Measurements from ENCODE around the gene TOX3.
A peak's percentile ranks its signal among the peaks of the same experiment; 100 is the strongest.

Gene TOX3

DNA sequence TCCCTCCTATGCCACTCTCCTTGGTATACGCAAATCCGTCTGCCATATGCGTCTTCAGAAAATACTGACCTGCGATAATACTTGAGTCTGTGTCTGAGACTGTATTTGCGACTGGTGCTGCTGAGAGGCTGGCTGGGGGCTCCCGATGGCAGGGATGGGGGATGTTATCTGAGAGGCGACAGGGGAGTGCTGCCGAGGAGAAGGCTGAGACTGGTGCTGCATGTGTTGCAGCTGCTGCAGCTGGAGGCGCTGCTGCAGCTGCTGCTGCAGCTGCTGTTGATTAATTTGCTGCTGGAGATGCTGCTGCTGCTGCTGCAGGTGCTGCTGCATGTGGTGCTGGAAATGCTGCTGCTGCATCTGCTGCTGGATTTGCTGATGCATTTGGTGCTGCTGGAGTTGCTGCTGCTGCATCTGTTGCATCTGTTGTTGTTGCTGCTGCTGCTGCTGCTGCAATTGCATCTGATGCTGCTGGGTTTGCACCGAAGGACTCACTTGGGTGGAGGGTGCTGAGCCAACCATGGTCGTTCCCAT is 107.7 kb downstream of the TOX3 start:
- no peaks in the 10 kb centered on the region for H3K9me3 ChIP-seq (ENCODE audit: control insufficient read depth, insufficient read depth, low read depth, low read length)
- CTCF ChIA-PET = no interaction called here
- no peak overlapping the region for H3K27ac ChIP-seq (ENCODE audit: extremely low read depth, low read depth, low read length)
- TF ChIP-seq, protein P1, sequence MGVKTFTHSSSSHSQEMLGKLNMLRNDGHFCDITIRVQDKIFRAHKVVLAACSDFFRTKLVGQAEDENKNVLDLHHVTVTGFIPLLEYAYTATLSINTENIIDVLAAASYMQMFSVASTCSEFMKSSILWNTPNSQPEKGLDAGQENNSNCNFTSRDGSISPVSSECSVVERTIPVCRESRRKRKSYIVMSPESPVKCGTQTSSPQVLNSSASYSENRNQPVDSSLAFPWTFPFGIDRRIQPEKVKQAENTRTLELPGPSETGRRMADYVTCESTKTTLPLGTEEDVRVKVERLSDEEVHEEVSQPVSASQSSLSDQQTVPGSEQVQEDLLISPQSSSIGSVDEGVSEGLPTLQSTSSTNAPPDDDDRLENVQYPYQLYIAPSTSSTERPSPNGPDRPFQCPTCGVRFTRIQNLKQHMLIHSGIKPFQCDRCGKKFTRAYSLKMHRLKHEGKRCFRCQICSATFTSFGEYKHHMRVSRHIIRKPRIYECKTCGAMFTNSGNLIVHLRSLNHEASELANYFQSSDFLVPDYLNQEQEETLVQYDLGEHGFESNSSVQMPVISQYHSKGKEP (tag by site-specific recombination; IDR thresholded peaks at IDR 0.05) = peak; percentile 85; the same call in 1 of the 2 replicates
- TF ChIP-seq, protein P2, sequence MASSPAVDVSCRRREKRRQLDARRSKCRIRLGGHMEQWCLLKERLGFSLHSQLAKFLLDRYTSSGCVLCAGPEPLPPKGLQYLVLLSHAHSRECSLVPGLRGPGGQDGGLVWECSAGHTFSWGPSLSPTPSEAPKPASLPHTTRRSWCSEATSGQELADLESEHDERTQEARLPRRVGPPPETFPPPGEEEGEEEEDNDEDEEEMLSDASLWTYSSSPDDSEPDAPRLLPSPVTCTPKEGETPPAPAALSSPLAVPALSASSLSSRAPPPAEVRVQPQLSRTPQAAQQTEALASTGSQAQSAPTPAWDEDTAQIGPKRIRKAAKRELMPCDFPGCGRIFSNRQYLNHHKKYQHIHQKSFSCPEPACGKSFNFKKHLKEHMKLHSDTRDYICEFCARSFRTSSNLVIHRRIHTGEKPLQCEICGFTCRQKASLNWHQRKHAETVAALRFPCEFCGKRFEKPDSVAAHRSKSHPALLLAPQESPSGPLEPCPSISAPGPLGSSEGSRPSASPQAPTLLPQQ (tag by site-specific recombination; IDR thresholded peaks at IDR 0.05) = no peak
- H3K4me3 ChIP-seq (ENCODE audit: low read depth, low read length) = no peak overlapping the region
- POLR2A ChIA-PET = no interaction called here
- no peaks in the 10 kb centered on the region for H3K4me1 ChIP-seq (ENCODE audit: control insufficient read depth, insufficient read depth, low read length)
- peaks cover 0 to 14% of the 10 kb centered on the region in 2 experiments; a peak in 2 of 3 replicates for H3K36me3 ChIP-seq (ENCODE audit: control insufficient read depth in 2 of 2, insufficient read depth in 1 of 2, low read length in 2 of 2)

DNA sequence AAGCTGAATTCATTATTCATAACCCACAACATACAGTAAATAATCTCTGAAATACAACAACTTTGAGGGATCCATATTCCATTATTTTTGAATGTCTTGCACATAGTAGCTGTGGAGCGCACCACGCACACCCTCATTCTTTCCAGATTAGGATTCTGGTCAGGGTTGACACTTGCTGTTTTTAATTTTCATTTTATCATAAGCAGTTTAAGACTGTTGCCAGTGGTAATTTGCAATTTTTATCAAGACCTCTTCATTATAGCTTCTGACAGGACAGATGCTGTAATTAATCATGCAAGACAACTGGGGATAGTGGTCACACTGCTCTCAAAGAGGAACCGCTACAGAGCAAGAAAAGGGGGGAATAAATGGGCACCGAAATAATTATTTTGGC is 109.7 kb downstream of the TOX3 start:
- no peak overlapping the region for H3K27ac ChIP-seq (ENCODE audit: extremely low read depth, low read depth, low read length)
- CTCF ChIA-PET = no interaction called here
- peaks cover 0 to 14% of the 10 kb centered on the region in 2 experiments; a peak in 2 of 3 replicates for H3K36me3 ChIP-seq (ENCODE audit: control insufficient read depth in 2 of 2, insufficient read depth in 1 of 2, low read length in 2 of 2)
- H3K4me1 ChIP-seq (ENCODE audit: control insufficient read depth, insufficient read depth, low read length) = no peaks in the 10 kb centered on the region
- no peak for TF ChIP-seq ZNF350 (tag by site-specific recombination; IDR thresholded peaks at IDR 0.05)
- TF ChIP-seq, protein P3, sequence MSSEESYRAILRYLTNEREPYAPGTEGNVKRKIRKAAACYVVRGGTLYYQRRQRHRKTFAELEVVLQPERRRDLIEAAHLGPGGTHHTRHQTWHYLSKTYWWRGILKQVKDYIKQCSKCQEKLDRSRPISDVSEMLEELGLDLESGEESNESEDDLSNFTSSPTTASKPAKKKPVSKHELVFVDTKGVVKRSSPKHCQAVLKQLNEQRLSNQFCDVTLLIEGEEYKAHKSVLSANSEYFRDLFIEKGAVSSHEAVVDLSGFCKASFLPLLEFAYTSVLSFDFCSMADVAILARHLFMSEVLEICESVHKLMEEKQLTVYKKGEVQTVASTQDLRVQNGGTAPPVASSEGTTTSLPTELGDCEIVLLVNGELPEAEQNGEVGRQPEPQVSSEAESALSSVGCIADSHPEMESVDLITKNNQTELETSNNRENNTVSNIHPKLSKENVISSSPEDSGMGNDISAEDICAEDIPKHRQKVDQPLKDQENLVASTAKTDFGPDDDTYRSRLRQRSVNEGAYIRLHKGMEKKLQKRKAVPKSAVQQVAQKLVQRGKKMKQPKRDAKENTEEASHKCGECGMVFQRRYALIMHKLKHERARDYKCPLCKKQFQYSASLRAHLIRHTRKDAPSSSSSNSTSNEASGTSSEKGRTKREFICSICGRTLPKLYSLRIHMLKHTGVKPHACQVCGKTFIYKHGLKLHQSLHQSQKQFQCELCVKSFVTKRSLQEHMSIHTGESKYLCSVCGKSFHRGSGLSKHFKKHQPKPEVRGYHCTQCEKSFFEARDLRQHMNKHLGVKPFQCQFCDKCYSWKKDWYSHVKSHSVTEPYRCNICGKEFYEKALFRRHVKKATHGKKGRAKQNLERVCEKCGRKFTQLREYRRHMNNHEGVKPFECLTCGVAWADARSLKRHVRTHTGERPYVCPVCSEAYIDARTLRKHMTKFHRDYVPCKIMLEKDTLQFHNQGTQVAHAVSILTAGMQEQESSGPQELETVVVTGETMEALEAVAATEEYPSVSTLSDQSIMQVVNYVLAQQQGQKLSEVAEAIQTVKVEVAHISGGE (tag by site-specific recombination; conservative IDR thresholded peaks at IDR 0.05; ENCODE audit: low read depth) = no peak
- no peak for TF ChIP-seq ZNF184 (tag by site-specific recombination; IDR thresholded peaks at IDR 0.05)
- TF ChIP-seq ZNF211 (tag by site-specific recombination; IDR thresholded peaks at IDR 0.05; ENCODE audit: low read depth) = no peak
- no peak for TF ChIP-seq ZNF155 (tag by site-specific recombination; IDR thresholded peaks at IDR 0.05)
- no peak for TF ChIP-seq ZNF16 (tag by site-specific recombination; IDR thresholded peaks at IDR 0.05; ENCODE audit: low read depth)
- no peak for TF ChIP-seq GLI2 (tag by site-specific recombination; IDR thresholded peaks at IDR 0.05; ENCODE audit: borderline replicate concordance, low read depth)
- H3K9me3 ChIP-seq (ENCODE audit: control insufficient read depth, insufficient read depth, low read depth, low read length) = no peaks in the 10 kb centered on the region
- H3K4me3 ChIP-seq (ENCODE audit: low read depth, low read length) = no peak overlapping the region
- POLR2A ChIA-PET = no interaction called here

DNA sequence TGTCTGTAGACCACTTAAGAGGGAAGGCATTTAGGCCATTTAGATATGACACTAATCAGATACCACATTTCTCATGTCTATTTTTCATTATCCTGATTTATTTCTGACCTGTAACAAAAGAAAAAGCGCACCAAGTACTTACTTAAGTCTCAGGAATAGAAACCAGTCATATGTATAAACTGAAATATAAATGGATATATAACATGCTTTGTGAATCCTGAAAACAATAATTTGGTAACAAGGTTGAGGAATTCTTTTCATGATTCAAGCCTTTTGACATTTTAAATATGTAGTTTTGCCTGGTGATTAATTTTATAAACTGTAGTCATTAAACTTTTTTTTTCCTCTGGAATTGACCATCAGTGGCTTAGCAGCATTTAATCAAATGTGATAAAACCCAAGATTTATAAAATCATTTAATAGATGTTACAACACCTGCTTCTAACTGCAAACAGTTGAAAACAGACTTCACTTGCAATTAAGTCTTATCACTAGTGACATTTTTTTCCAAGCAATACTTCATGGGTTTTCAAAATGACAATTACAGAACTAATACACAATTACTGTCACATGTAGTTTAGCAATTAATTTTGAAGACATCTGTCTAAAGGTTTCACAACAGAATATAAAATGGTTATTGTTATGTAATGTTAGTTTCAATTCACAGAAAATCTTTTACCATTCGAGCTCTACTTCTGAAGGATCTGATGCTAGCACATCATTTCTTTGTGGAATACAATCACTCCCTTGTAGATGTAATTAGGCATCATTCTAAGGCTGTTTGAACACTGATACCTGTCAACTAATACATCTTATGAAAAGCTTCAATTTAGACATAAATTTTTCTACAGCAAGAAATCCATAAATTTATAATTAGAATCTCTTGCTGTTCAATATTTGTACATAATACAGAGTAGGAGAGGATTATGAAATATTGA is 110.3 kb downstream of the TOX3 start:
- CTCF ChIA-PET = no interaction called here

More for the DNA sequence above, 110.3 kb downstream of the TOX3 start:
- no peak for TF ChIP-seq REPIN1 (tag by site-specific recombination; IDR thresholded peaks at IDR 0.05; ENCODE audit: low read depth)
- no peak for TF ChIP-seq ZNF830 (tag by site-specific recombination; IDR thresholded peaks at IDR 0.05; ENCODE audit: low read depth)
- TF ChIP-seq ZNF184 (tag by site-specific recombination; IDR thresholded peaks at IDR 0.05) = no peak
- TF ChIP-seq MZF1 (tag by site-specific recombination; IDR thresholded peaks at IDR 0.05; ENCODE audit: borderline replicate concordance) = no peak
- TF ChIP-seq ZNF341 (tag by site-specific recombination; IDR thresholded peaks at IDR 0.05; ENCODE audit: low read depth) = no peak
- no peak for TF ChIP-seq ZNF660 (tag by site-specific recombination; IDR thresholded peaks at IDR 0.05)
- TF ChIP-seq SCRT1 (tag by site-specific recombination; IDR thresholded peaks at IDR 0.05; ENCODE audit: borderline replicate concordance) = no peak
- TF ChIP-seq, protein P4, sequence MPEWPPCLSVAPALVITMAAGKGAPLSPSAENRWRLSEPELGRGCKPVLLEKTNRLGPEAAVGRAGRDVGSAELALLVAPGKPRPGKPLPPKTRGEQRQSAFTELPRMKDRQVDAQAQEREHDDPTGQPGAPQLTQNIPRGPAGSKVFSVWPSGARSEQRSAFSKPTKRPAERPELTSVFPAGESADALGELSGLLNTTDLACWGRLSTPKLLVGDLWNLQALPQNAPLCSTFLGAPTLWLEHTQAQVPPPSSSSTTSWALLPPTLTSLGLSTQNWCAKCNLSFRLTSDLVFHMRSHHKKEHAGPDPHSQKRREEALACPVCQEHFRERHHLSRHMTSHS (tag by site-specific recombination; IDR thresholded peaks at IDR 0.05) = no peak
- no peak for TF ChIP-seq ZBTB48 (tag by site-specific recombination; IDR thresholded peaks at IDR 0.05)
- TF ChIP-seq, protein P5, sequence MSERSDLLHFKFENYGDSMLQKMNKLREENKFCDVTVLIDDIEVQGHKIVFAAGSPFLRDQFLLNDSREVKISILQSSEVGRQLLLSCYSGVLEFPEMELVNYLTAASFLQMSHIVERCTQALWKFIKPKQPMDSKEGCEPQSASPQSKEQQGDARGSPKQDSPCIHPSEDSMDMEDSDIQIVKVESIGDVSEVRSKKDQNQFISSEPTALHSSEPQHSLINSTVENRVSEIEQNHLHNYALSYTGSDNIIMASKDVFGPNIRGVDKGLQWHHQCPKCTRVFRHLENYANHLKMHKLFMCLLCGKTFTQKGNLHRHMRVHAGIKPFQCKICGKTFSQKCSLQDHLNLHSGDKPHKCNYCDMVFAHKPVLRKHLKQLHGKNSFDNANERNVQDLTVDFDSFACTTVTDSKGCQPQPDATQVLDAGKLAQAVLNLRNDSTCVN (tag by site-specific recombination; optimal IDR thresholded peaks at IDR 0.05) = no peak
- Histone ChIP-seq H3K9me3 (ENCODE audit: control insufficient read depth, insufficient read depth, low read depth, low read length) (no peaks in the 10 kb centered on the region), H3K4me1 (ENCODE audit: control insufficient read depth, insufficient read depth, low read length) (no peaks in the 10 kb centered on the region), H3K36me3 (ENCODE audit: control insufficient read depth in 2 of 2, insufficient read depth in 1 of 2, low read length in 2 of 2) (peaks cover 0 to 14% of the 10 kb centered on the region in 2 experiments; a peak in 2 of 3 replicates), H3K4me3 (ENCODE audit: low read depth, low read length) (no peak overlapping the region), H3K27ac (ENCODE audit: extremely low read depth, low read depth, low read length) (no peak overlapping the region)
- POLR2A ChIA-PET = no interaction called here

Measured in HEK293 (cell line).